NCI-H510A (cell line): ENCODE measurements around the gene NELL2.
A peak's percentile ranks its signal among the peaks of the same experiment; 100 is the strongest.

Source experiments
- DNase-seq: peaks from one replicate; lab custom pipeline; 2025; lab: John Stamatoyannopoulos, UW

The NELL2 gene

DNA sequence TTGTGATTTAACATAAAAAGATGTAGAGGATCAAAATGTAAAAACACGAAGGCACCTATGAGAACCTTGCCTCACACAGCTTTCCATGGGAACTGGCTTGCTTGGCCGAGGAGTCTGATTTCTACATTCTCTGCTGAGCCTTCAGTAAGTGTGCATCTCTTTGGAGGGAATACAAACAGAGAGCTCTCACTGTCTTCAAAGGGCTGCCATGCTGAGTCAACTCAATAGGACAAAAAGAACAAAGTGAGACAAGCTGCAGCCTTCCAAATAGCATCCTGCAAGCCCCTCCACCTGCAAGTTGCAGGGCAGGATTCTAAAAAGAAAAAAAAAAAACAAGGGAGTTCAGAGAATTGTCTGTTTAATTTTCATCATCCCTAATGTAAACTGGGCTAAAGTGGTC is 411.9 kb downstream of the NELL2 start:
- DNase-seq, result no peak

DNA sequence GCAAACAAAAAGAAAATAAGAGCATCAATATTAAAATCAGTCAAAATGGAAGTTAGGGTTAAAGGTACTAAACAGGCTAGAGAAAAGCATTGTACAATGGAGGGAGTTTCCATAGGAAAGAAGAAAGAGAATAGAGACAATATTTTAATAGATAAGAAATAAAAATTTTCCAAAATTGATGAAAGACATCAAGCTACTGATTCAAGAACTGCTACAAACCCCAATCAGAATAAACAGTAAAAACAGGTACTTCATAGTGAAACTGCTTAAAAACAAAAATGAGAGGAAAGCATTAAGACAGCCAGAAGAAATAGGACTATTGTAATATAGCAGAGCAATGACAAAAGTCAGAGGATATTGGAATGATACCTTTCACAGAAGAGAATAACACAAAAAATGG is 413.4 kb downstream of the NELL2 start:
- no peak for DNase-seq

GRCh38 chr12:44460261-44460660 is 415.9 kb downstream of the NELL2 start:
- no peak for DNase-seq

DNA sequence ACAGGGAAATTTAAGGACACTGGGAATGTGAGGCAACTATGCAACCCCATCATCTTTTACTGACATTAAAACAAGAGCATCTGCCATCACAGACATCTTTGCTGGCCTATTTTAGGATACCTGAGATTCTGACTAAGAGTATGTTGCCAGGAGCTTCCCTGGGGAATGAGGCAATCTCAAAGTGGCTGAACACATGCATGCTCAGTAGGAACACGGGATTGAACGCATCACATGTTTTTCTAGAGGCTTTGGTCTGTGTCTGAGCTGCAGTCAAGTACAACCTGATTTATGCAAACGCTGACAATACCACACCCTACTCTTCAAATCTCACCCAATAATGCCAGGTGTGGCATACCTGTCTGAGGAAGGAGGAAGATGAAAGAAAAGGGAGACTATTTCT is 416.5 kb downstream of the NELL2 start:
- DNase-seq, result peak; percentile 6
